ENCODE results near the gene ELP2. TPM values are rescaled to one million over a fixed set of nuclear protein-coding genes. Genes with fewer than 3 reads are reported as not detected.

ELP2 gene
- total RNA-seq, 1 experiment from 2014 or later, result 47.3 TPM

GRCh38 chr18:36212301-36213171 is 82.8 kb downstream of the ELP2 start:
- H3F3A ChIP-seq (ENCODE audit: low read length, unreplicated experiment), result no peaks in the 10 kb centered on the region
- TF ChIP-seq CTCF (conservative IDR thresholded peaks at IDR 0.05; ENCODE audit: low read depth, low read length) (no peak), EZH2phosphoT487 (IDR thresholded peaks at IDR 0.05; ENCODE audit: borderline replicate concordance, low read length) (no peak), EZH2 (IDR thresholded peaks at IDR 0.05; ENCODE audit: low read length, unreplicated experiment) (no peak)
- no peaks in the 10 kb centered on the region for H3K4me1 ChIP-seq (ENCODE audit: insufficient read depth, low read length)
- no peaks in the 10 kb centered on the region for H3K79me2 ChIP-seq (ENCODE audit: low read length)
- no TSS peak for BruUV-seq (replicated peaks)
- no peak overlapping the region for H3K9ac ChIP-seq (ENCODE audit: low read length)
- no peak overlapping the region for H3K4me2 ChIP-seq (ENCODE audit: low read length)
- intact Hi-C loops (cut with micrococcal nuclease), result no loop called here
- no peaks in the 10 kb centered on the region for H3K9me3 ChIP-seq (ENCODE audit: low read length)
- ATAC-seq (no peak), DNase-seq (no peak)
- H2AFZ ChIP-seq (ENCODE audit: low read length), result no peak overlapping the region
- H3K9me2 ChIP-seq (replicated peaks; ENCODE audit: low read length), result no peaks in the 10 kb centered on the region
- H4K20me1 ChIP-seq (ENCODE audit: low read length), result no peaks in the 10 kb centered on the region
- CTCF ChIA-PET, result no interaction called here
- POLR2A ChIA-PET (ENCODE audit: unreplicated experiment), result interaction anchor here (0.7 kb wide), 1 partner anchor 281 kb away, joined by 10 read pairs; no protein-coding TSS in a partner anchor
- H3K27me3 ChIP-seq (ENCODE audit: low read length), result no peaks in the 10 kb centered on the region
- no peaks in the 10 kb centered on the region for H3K36me3 ChIP-seq (ENCODE audit: low read depth, low read length)
- no peak overlapping the region for H3K27ac ChIP-seq (ENCODE audit: low read length)
- H3K4me3 ChIP-seq (ENCODE audit: low read length), result no peak overlapping the region

GRCh38 chr18:36214811-36215210 is 85.1 kb downstream of the ELP2 start:
- Histone ChIP-seq H4K20me1 (ENCODE audit: low read length) (no peaks in the 10 kb centered on the region), H2AFZ (ENCODE audit: low read length) (no peak overlapping the region), H3K4me2 (ENCODE audit: low read length) (no peak overlapping the region), H3K4me3 (ENCODE audit: low read length) (no peak overlapping the region), H3K9me3 (ENCODE audit: low read length) (no peaks in the 10 kb centered on the region), H3K9me2 (replicated peaks; ENCODE audit: low read length) (no peaks in the 10 kb centered on the region), H3K4me1 (ENCODE audit: insufficient read depth, low read length) (no peaks in the 10 kb centered on the region), H3K27ac (ENCODE audit: low read length) (no peak overlapping the region), H3K36me3 (ENCODE audit: low read depth, low read length) (no peaks in the 10 kb centered on the region), H3K27me3 (ENCODE audit: low read length) (no peaks in the 10 kb centered on the region), H3F3A (ENCODE audit: low read length, unreplicated experiment) (no peaks in the 10 kb centered on the region), H3K9ac (ENCODE audit: low read length) (no peak overlapping the region), H3K79me2 (ENCODE audit: low read length) (no peaks in the 10 kb centered on the region)
- ChIA-PET CTCF (no interaction called here), POLR2A (ENCODE audit: unreplicated experiment) (no interaction called here)
- no peak for ATAC-seq
- TF ChIP-seq EZH2 (IDR thresholded peaks at IDR 0.05; ENCODE audit: low read length, unreplicated experiment) (no peak), EZH2phosphoT487 (IDR thresholded peaks at IDR 0.05; ENCODE audit: borderline replicate concordance, low read length) (no peak), CTCF (conservative IDR thresholded peaks at IDR 0.05; ENCODE audit: low read depth, low read length) (no peak)
- intact Hi-C loops (cut with micrococcal nuclease), result no loop called here
- DNase-seq, result no peak
- BruUV-seq (replicated peaks), result no TSS peak

GRCh38 chr18:36215577-36215976 is 85.9 kb downstream of the ELP2 start:
- Histone ChIP-seq H3K9me3 (ENCODE audit: low read length) (no peaks in the 10 kb centered on the region), H3K27ac (ENCODE audit: low read length) (no peak overlapping the region), H2AFZ (ENCODE audit: low read length) (no peak overlapping the region), H3K36me3 (ENCODE audit: low read depth, low read length) (no peaks in the 10 kb centered on the region), H3K4me2 (ENCODE audit: low read length) (no peak overlapping the region), H3K9me2 (replicated peaks; ENCODE audit: low read length) (no peaks in the 10 kb centered on the region), H4K20me1 (ENCODE audit: low read length) (no peaks in the 10 kb centered on the region), H3K27me3 (ENCODE audit: low read length) (no peaks in the 10 kb centered on the region), H3K4me1 (ENCODE audit: insufficient read depth, low read length) (no peaks in the 10 kb centered on the region), H3K9ac (ENCODE audit: low read length) (no peak overlapping the region), H3K79me2 (ENCODE audit: low read length) (no peaks in the 10 kb centered on the region), H3K4me3 (ENCODE audit: low read length) (no peak overlapping the region), H3F3A (ENCODE audit: low read length, unreplicated experiment) (no peaks in the 10 kb centered on the region)
- CTCF ChIA-PET, result no interaction called here
- BruUV-seq (replicated peaks), result no TSS peak
- TF ChIP-seq CTCF (conservative IDR thresholded peaks at IDR 0.05; ENCODE audit: low read depth, low read length) (no peak), EZH2 (IDR thresholded peaks at IDR 0.05; ENCODE audit: low read length, unreplicated experiment) (no peak), EZH2phosphoT487 (IDR thresholded peaks at IDR 0.05; ENCODE audit: borderline replicate concordance, low read length) (no peak)
- intact Hi-C loops (cut with micrococcal nuclease), result no loop called here
- no peak for ATAC-seq
- DNase-seq, result no peak
- POLR2A ChIA-PET (ENCODE audit: unreplicated experiment), result interaction anchor here (0.7 kb wide), 1 partner anchor 75 kb away, joined by 3 read pairs; no protein-coding TSS in a partner anchor
